Panc1 (cell line): ENCODE results near the gene FKBP4. TPM values are rescaled to one million over a fixed set of nuclear protein-coding genes. Genes with fewer than 3 reads are reported as not detected.

Experiments used
- ATAC-seq: fragments of 200-7000 bp; cut with Tn5 transposase; 2 replicates; pipeline ENCODE4 v1.9.1; 2020; ENCODE audit warnings: mild to moderate bottlenecking, moderate library complexity
- BruUV-seq: library from RNA; stranded (reverse); fragments of 400-500 nt; replicated peaks from 2 replicates; lab custom pipeline; 2021; lab: Mats Ljungman, UMichigan
- CTCF ChIA-PET: fragments of 300-600 bp; sonication (Branson Sonifier 250); formaldehyde crosslinking; loops from one replicate; lab custom pipeline; 2022; ENCODE audit warnings: antibody characterized with exemption; lab: Charles Lee
- POLR2A ChIA-PET: fragments of 300-600 bp; sonication (Branson Sonifier 250); formaldehyde crosslinking; loops from one replicate; lab custom pipeline; 2022; ENCODE audit warnings: antibody characterized with exemption; lab: Charles Lee
- DNase-seq: peaks from one replicate; pipeline ENCODE4 v3.0.0-alpha.2; 2010; ENCODE audit warnings: low read depth, low spot score
- H3K27ac ChIP-seq: 2 replicates; pipeline ENCODE4 v1.5.1; 2011; ENCODE audit warnings: mild to moderate bottlenecking, low read length, inconsistent platforms
- H3K27me3 ChIP-seq: fragments of 200-500 bp; sonication (Bioruptor generic); 2 replicates; pipeline ENCODE4 v1.6.0; 2014; ENCODE audit warnings: low read length, inconsistent platforms; ENCODE audit not compliant: control insufficient read depth, insufficient read depth
- H3K36me3 ChIP-seq: fragments of 200-500 bp; sonication (Bioruptor generic); 2 replicates; pipeline ENCODE4 v1.5.1; 2014; ENCODE audit warnings: inconsistent platforms, mild to moderate bottlenecking, low read length, moderate library complexity; ENCODE audit not compliant: control insufficient read depth, insufficient read depth
- H3K4me1 ChIP-seq: 2 replicates; pipeline ENCODE4 v1.5.1; 2011; ENCODE audit warnings: inconsistent platforms, mild to moderate bottlenecking, low read length, moderate library complexity; ENCODE audit not compliant: control insufficient read depth, insufficient read depth
- H3K4me3 ChIP-seq, 2 experiments: 2 replicates each; pipeline ENCODE4 v1.5.1; 2011 to 2012; ENCODE audit warnings: low read depth in 2 of 2, low read length in 2 of 2, mild to moderate bottlenecking in 2 of 2, inconsistent platforms in 1 of 2, moderate library complexity in 1 of 2
- H3K9me3 ChIP-seq: fragments of 200-500 bp; sonication (Bioruptor generic); 2 replicates; pipeline ENCODE4 v1.5.1; 2014; ENCODE audit warnings: low read depth, mild to moderate bottlenecking, inconsistent platforms, low read length, moderate library complexity; ENCODE audit not compliant: control insufficient read depth, insufficient read depth
- POLR2AphosphoS5 ChIP-seq: IDR thresholded peaks from 2 replicates; pipeline ENCODE4 v1.6.1; 2012; ENCODE audit warnings: mild to moderate bottlenecking, low read depth, low read length, moderate library complexity
- REST ChIP-seq, 2 experiments: IDR thresholded peaks; 2 replicates each; pipeline ENCODE4 v1.6.1; 2011 to 2012; ENCODE audit warnings: low read depth in 2 of 2, control low read depth in 1 of 2, low read length in 1 of 2, mild to moderate bottlenecking in 1 of 2, moderate library complexity in 1 of 2; ENCODE audit not compliant: insufficient read depth in 1 of 2
- SIN3A ChIP-seq: IDR thresholded peaks from 2 replicates; pipeline ENCODE4 v1.6.1; 2012; ENCODE audit warnings: low read depth, mild to moderate bottlenecking, low read length, moderate library complexity, borderline replicate concordance; ENCODE audit not compliant: insufficient read depth
- TCF7L2 ChIP-seq: IDR thresholded peaks from 2 replicates; pipeline ENCODE4 v1.6.1; 2011; ENCODE audit warnings: mild to moderate bottlenecking, low read depth, low read length, inconsistent platforms
- in situ Hi-C: cut with HindIII; loops from 2 replicates; pipeline ENCODE4 v1.10.0; 2016; ENCODE audit warnings: low sequenced_read_pairs, low pct_unique_long_range_greater_than_20kb
- intact Hi-C: fragments of 100-400 bp; cut with micrococcal nuclease; formaldehyde crosslinking; loops from one replicate; pipeline ENCODE4 v1.10.0; 2022; ENCODE audit not compliant: unreplicated experiment
- total RNA-seq: library from RNA; stranded (reverse); gene quantifications from one replicate; pipeline ENCODE4 v1.2.1, GENCODE V29; 2021; ENCODE audit not compliant: unreplicated experiment
- TF ChIP-seq, protein P1 (sequence below): fragments of 450-650 bp; IDR thresholded peaks from 2 replicates; pipeline ENCODE4 v1.5.1; 2017; ENCODE audit warnings: mild to moderate bottlenecking

The FKBP4 gene
- total RNA-seq, 1 experiment from 2014 or later = 64.9 TPM

GRCh38 chr12:2796187-2796666 lies 1.5 kb downstream of the FKBP4 start:
- Histone ChIP-seq H3K4me3 (peak overlapping the region; percentile 53 to 80), H3K36me3 (peaks cover 17% of the 10 kb centered on the region), H3K27me3 (no peaks in the 10 kb centered on the region), H3K27ac (peak overlapping the region; percentile 74), H3K4me1 (peaks cover 14% of the 10 kb centered on the region), H3K9me3 (no peaks in the 10 kb centered on the region)
- no peak for TF ChIP-seq POLR2AphosphoS5
- TF ChIP-seq, protein P1, sequence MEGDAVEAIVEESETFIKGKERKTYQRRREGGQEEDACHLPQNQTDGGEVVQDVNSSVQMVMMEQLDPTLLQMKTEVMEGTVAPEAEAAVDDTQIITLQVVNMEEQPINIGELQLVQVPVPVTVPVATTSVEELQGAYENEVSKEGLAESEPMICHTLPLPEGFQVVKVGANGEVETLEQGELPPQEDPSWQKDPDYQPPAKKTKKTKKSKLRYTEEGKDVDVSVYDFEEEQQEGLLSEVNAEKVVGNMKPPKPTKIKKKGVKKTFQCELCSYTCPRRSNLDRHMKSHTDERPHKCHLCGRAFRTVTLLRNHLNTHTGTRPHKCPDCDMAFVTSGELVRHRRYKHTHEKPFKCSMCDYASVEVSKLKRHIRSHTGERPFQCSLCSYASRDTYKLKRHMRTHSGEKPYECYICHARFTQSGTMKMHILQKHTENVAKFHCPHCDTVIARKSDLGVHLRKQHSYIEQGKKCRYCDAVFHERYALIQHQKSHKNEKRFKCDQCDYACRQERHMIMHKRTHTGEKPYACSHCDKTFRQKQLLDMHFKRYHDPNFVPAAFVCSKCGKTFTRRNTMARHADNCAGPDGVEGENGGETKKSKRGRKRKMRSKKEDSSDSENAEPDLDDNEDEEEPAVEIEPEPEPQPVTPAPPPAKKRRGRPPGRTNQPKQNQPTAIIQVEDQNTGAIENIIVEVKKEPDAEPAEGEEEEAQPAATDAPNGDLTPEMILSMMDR = peak; percentile 38
- CTCF ChIA-PET = interaction anchor here (2.3 kb wide), 1 partner anchor 13 kb away, joined by 7 read pairs; no protein-coding TSS in a partner anchor
- no TSS peak for BruUV-seq
- in situ Hi-C loops (no loop called here), intact Hi-C loops (no loop called here)
- no peak for ATAC-seq
- DNase-seq = no peak
- POLR2A ChIA-PET = interaction anchor here (0.6 kb wide), 1 partner anchor 10 kb away, joined by 3 read pairs; no protein-coding TSS in a partner anchor

- ChIA-PET POLR2A (no interaction called here), CTCF (no interaction called here)
- ATAC-seq = no peak
- Histone ChIP-seq H3K27me3 (no peaks in the 10 kb centered on the region), H3K9me3 (no peaks in the 10 kb centered on the region), H3K4me1 (peaks cover 13% of the 10 kb centered on the region), H3K4me3 (no peak overlapping the region), H3K27ac (no peak overlapping the region), H3K36me3 (peaks cover 24% of the 10 kb centered on the region)
- TF ChIP-seq SIN3A (no peak), REST (IDR thresholded peaks at IDR 0.05; ENCODE audit: insufficient read depth in 1 of 2, low read depth in 2 of 2, low read length in 1 of 2) (no peak), TCF7L2 (no peak)
- TF ChIP-seq, protein P1 = no peak; the same call in 1 of the 2 replicates
- no TSS peak for BruUV-seq
- intact Hi-C loops = no loop called here
- no peak for DNase-seq
- in situ Hi-C loops = no loop called here
Measured at GRCh38 chr12:2797721-2798418, 3.1 kb downstream of the FKBP4 start.
